ENCODE measurements around the gene HBQ1. TPM values are rescaled to one million over a fixed set of nuclear protein-coding genes. Genes with fewer than 3 reads are reported as not detected.
A peak's percentile ranks its signal among the peaks of the same experiment; 100 is the strongest.
"Not testable (repeated sequence)": the region's sequence is repeated elsewhere in the genome, so short reads cannot be mapped to it uniquely, and the experiment has no call there.

HBQ1 gene
- total RNA-seq, 2 donors from 2014 or later: not detected

- Mint-ChIP-seq H3K36me3 (peaks cover 5% of the 10 kb centered on the region), H3K9me3 (no peaks in the 10 kb centered on the region), H3K27ac (no peak overlapping the region), H3K4me3 (no peak overlapping the region), H3K4me1 (ENCODE audit: low read depth in 2 of 2) (peaks cover 0 to 3% of the 10 kb centered on the region in 2 donors), H3K27me3 (no peaks in the 10 kb centered on the region)
- ATAC-seq (no peak), DNase-seq (ENCODE audit: low spot score) (no peak)
These were observed 8.4 kb downstream of the HBQ1 start for GRCh38 chr16:188674-189073.

- DNase-seq (ENCODE audit: low spot score) (no peak), ATAC-seq (no peak)
- H3K27me3 Mint-ChIP-seq: no peaks in the 10 kb centered on the region
- peaks cover 0 to 3% of the 10 kb centered on the region in 2 donors for H3K4me1 Mint-ChIP-seq (ENCODE audit: low read depth in 2 of 2)
- H3K27ac Mint-ChIP-seq: no peak overlapping the region
- peaks cover 5% of the 10 kb centered on the region for H3K36me3 Mint-ChIP-seq
- no peaks in the 10 kb centered on the region for H3K9me3 Mint-ChIP-seq
- no peak overlapping the region for H3K4me3 Mint-ChIP-seq
These were observed 9.4 kb downstream of the HBQ1 start for GRCh38 chr16:189604-190186.

GRCh38 chr16:191831-192230 lies 11.6 kb downstream of the HBQ1 start:
- ATAC-seq (no peak), DNase-seq (ENCODE audit: low spot score) (no peak)
- H3K27ac Mint-ChIP-seq: no peak overlapping the region
- no peak overlapping the region for H3K4me3 Mint-ChIP-seq
- H3K36me3 Mint-ChIP-seq: peaks cover 5% of the 10 kb centered on the region
- peaks cover 0 to 3% of the 10 kb centered on the region in 2 donors for H3K4me1 Mint-ChIP-seq (ENCODE audit: low read depth in 2 of 2)
- H3K9me3 Mint-ChIP-seq: no peaks in the 10 kb centered on the region
- no peaks in the 10 kb centered on the region for H3K27me3 Mint-ChIP-seq

- H3K27me3 Mint-ChIP-seq: no peaks in the 10 kb centered on the region
- DNase-seq (ENCODE audit: low spot score): no peak
- H3K36me3 Mint-ChIP-seq: peaks cover 5% of the 10 kb centered on the region
- H3K9me3 Mint-ChIP-seq: no peaks in the 10 kb centered on the region
- no peak overlapping the region for H3K4me3 Mint-ChIP-seq
- H3K27ac Mint-ChIP-seq: no peak overlapping the region
- peaks cover 0 to 3% of the 10 kb centered on the region in 2 donors for H3K4me1 Mint-ChIP-seq (ENCODE audit: low read depth in 2 of 2)
- no peak for ATAC-seq
These were observed 12.4 kb downstream of the HBQ1 start for GRCh38 chr16:192686-193085.

GRCh38 chr16:193441-193840 lies 13.2 kb downstream of the HBQ1 start:
- H3K4me1 Mint-ChIP-seq (ENCODE audit: low read depth in 2 of 2): peaks cover 0 to 3% of the 10 kb centered on the region in 2 donors
- no peak overlapping the region for H3K4me3 Mint-ChIP-seq
- no peaks in the 10 kb centered on the region for H3K27me3 Mint-ChIP-seq
- ATAC-seq (no peak), DNase-seq (ENCODE audit: low spot score) (no peak)
- H3K27ac Mint-ChIP-seq: no peak overlapping the region
- no peaks in the 10 kb centered on the region for H3K9me3 Mint-ChIP-seq
- peaks cover 5% of the 10 kb centered on the region for H3K36me3 Mint-ChIP-seq

- DNase-seq (ENCODE audit: low spot score) (no peak), ATAC-seq (no peak)
- Mint-ChIP-seq H3K4me3 (no peak overlapping the region), H3K9me3 (no peaks in the 10 kb centered on the region), H3K27me3 (no peaks in the 10 kb centered on the region), H3K27ac (no peak overlapping the region), H3K36me3 (peaks cover 5% of the 10 kb centered on the region), H3K4me1 (ENCODE audit: low read depth in 2 of 2) (peaks cover 0 to 3% of the 10 kb centered on the region in 2 donors)
These were observed 14.3 kb downstream of the HBQ1 start for GRCh38 chr16:194516-194915.

- no peak for ATAC-seq
- no peaks in the 10 kb centered on the region for H3K27me3 Mint-ChIP-seq
- H3K4me3 Mint-ChIP-seq: no peak overlapping the region
- no peak for DNase-seq (ENCODE audit: low spot score)
- H3K4me1 Mint-ChIP-seq (ENCODE audit: low read depth in 2 of 2): no peaks in the 10 kb centered on the region
- H3K27ac Mint-ChIP-seq: no peak overlapping the region
- no peaks in the 10 kb centered on the region for H3K9me3 Mint-ChIP-seq
- no peaks in the 10 kb centered on the region for H3K36me3 Mint-ChIP-seq
These were observed 20.1 kb downstream of the HBQ1 start for GRCh38 chr16:200388-200787.

GRCh38 chr16:203246-203645 lies 23.0 kb downstream of the HBQ1 start:
- no peaks in the 10 kb centered on the region for H3K9me3 Mint-ChIP-seq
- H3K4me1 Mint-ChIP-seq (ENCODE audit: low read depth in 2 of 2): peaks cover 4 to 9% of the 10 kb centered on the region in 2 donors
- ATAC-seq (no peak), DNase-seq (ENCODE audit: low spot score) (no peak)
- no peaks in the 10 kb centered on the region for H3K27me3 Mint-ChIP-seq
- peaks cover 13% of the 10 kb centered on the region for H3K36me3 Mint-ChIP-seq
- H3K27ac Mint-ChIP-seq: no peak overlapping the region
- H3K4me3 Mint-ChIP-seq: no peak overlapping the region

GRCh38 chr16:204046-204445 lies 23.8 kb downstream of the HBQ1 start:
- H3K4me1 Mint-ChIP-seq (ENCODE audit: low read depth in 2 of 2); H3K27me3 Mint-ChIP-seq; H3K9me3 Mint-ChIP-seq; H3K27ac Mint-ChIP-seq; ATAC-seq; DNase-seq (ENCODE audit: low spot score); H3K4me3 Mint-ChIP-seq: not testable (repeated sequence)
- H3K36me3 Mint-ChIP-seq: peaks cover 18% of the 10 kb centered on the region

GRCh38 chr16:209359-209758 lies 29.1 kb downstream of the HBQ1 start:
- H3K27me3 Mint-ChIP-seq; H3K9me3 Mint-ChIP-seq; H3K4me3 Mint-ChIP-seq; H3K27ac Mint-ChIP-seq; DNase-seq (ENCODE audit: low spot score); ATAC-seq: not testable (repeated sequence)
- Mint-ChIP-seq H3K36me3 (peaks cover 18% of the 10 kb centered on the region), H3K4me1 (ENCODE audit: low read depth in 2 of 2) (peaks cover 4 to 12% of the 10 kb centered on the region in 2 donors)

- not testable (repeated sequence) for ATAC-seq
These were observed 31.4 kb downstream of the HBQ1 start for GRCh38 chr16:211631-212180.

GRCh38 chr16:212999-213398 lies 32.7 kb downstream of the HBQ1 start:
- Mint-ChIP-seq H3K4me3 (no peak overlapping the region), H3K4me1 (ENCODE audit: low read depth in 2 of 2) (peaks cover 2 to 3% of the 10 kb centered on the region in 2 donors), H3K27me3 (no peaks in the 10 kb centered on the region), H3K27ac (no peak overlapping the region), H3K9me3 (no peaks in the 10 kb centered on the region), H3K36me3 (peaks cover 8% of the 10 kb centered on the region)
- no peak for DNase-seq (ENCODE audit: low spot score)
- ATAC-seq: no peak

More at GRCh38 chr16:211631-212180, 31.4 kb downstream of the HBQ1 start:
- not testable (repeated sequence) for DNase-seq (ENCODE audit: low spot score); H3K27ac Mint-ChIP-seq; H3K4me1 Mint-ChIP-seq (ENCODE audit: low read depth in 2 of 2); H3K4me3 Mint-ChIP-seq; H3K9me3 Mint-ChIP-seq; H3K27me3 Mint-ChIP-seq
- peaks cover 10% of the 10 kb centered on the region for H3K36me3 Mint-ChIP-seq

GRCh38 chr16:220021-220420 lies 39.8 kb downstream of the HBQ1 start:
- H3K27ac Mint-ChIP-seq: no peak overlapping the region
- peaks cover 11 to 14% of the 10 kb centered on the region in 2 donors for H3K4me1 Mint-ChIP-seq (ENCODE audit: low read depth in 2 of 2)
- H3K9me3 Mint-ChIP-seq: no peaks in the 10 kb centered on the region
- DNase-seq (ENCODE audit: low spot score) (no peak), ATAC-seq (no peak)
- peaks cover 19% of the 10 kb centered on the region for H3K36me3 Mint-ChIP-seq
- H3K27me3 Mint-ChIP-seq: no peaks in the 10 kb centered on the region
- no peak overlapping the region for H3K4me3 Mint-ChIP-seq

GRCh38 chr16:228151-228851 lies 48.0 kb downstream of the HBQ1 start:
- H3K4me1 Mint-ChIP-seq (ENCODE audit: low read depth in 2 of 2): peaks cover 19 to 24% of the 10 kb centered on the region in 2 donors
- H3K27ac Mint-ChIP-seq: peak overlapping the region; percentile 81 to 82
- peak overlapping the region; percentile 88 for H3K4me3 Mint-ChIP-seq
- H3K27me3 Mint-ChIP-seq: no peaks in the 10 kb centered on the region
- H3K9me3 Mint-ChIP-seq: no peaks in the 10 kb centered on the region
- DNase-seq (ENCODE audit: low spot score) (no peak), ATAC-seq (peak; percentile 1 to 25)
- H3K36me3 Mint-ChIP-seq: peaks cover 6% of the 10 kb centered on the region

Data from natural killer cell treated with Interleukin-12 subunit alpha and Interleukin-12 subunit beta and Interleukin-15 and Interleukin-18, amount 100 ng/mL, for 72 hours (primary cell).